ENCODE data around the gene TXNL4A. TPM values are rescaled to one million over a fixed set of nuclear protein-coding genes. Genes with fewer than 3 reads are reported as not detected.
"Not testable (repeated sequence)": the region's sequence is repeated elsewhere in the genome, so short reads cannot be mapped to it uniquely, and the experiment has no call there.

TXNL4A gene
- polyA plus RNA-seq (2013, experiment 1 of 2), result 175 TPM
- polyA plus RNA-seq (2013, experiment 2 of 2), result 158 TPM

- Histone ChIP-seq H3K36me3 (ENCODE audit: insufficient read depth, low read length) (peaks cover 34% of the 10 kb centered on the region), H3K4me3 (ENCODE audit: low read length) (peak within 1 kb of the TSS; percentile 100), H3K27me3 (ENCODE audit: insufficient read depth, low read length) (no peaks in the 10 kb centered on the region), H3K27ac (ENCODE audit: low read depth, low read length) (peak within 1 kb of the TSS; percentile 84), H3K9me3 (ENCODE audit: insufficient read depth, low read depth, low read length) (no peaks in the 10 kb centered on the region), H3K9ac (ENCODE audit: low read depth, low read length) (peak within 1 kb of the TSS; percentile 95), H3K4me1 (ENCODE audit: insufficient read depth, low read length) (peaks cover 15% of the 10 kb centered on the region; the same call in 1 of the 2 replicates)
- WGBS, result 1% methylated on average over 71 of the region's 71 CpGs
Observed at GRCh38 chr18:79988451-79989194, at the start of gene TXNL4A. Gene TXNL4A, minus strand, starts transcription at chr18:79988563. Its CDS starts 171 bp downstream, at chr18:79988392.

- 95% methylated on average over 12 of the region's 12 CpGs for WGBS
- H3K4me3 ChIP-seq (ENCODE audit: low read length), result no peak overlapping the region
- H3K27ac ChIP-seq (ENCODE audit: low read depth, low read length), result no peak overlapping the region
- peaks cover 41% of the 10 kb centered on the region for H3K36me3 ChIP-seq (ENCODE audit: insufficient read depth, low read length)
- H3K9me3 ChIP-seq (ENCODE audit: insufficient read depth, low read depth, low read length), result no peaks in the 10 kb centered on the region
- peaks cover 7% of the 10 kb centered on the region; the same call in 1 of the 2 replicates for H3K4me1 ChIP-seq (ENCODE audit: insufficient read depth, low read length)
- no peak overlapping the region for H3K9ac ChIP-seq (ENCODE audit: low read depth, low read length)
- H3K27me3 ChIP-seq (ENCODE audit: insufficient read depth, low read length), result no peaks in the 10 kb centered on the region
Observed at GRCh38 chr18:80037300-80037699, 48.9 kb upstream of the TXNL4A start.

- H3K27me3 ChIP-seq (ENCODE audit: insufficient read depth, low read length), result no peaks in the 10 kb centered on the region
- peak overlapping the region; percentile 89; the same call in 1 of the 2 replicates for H3K4me3 ChIP-seq (ENCODE audit: low read length)
- H3K9ac ChIP-seq (ENCODE audit: low read depth, low read length), result no peak overlapping the region
- H3K4me1 ChIP-seq (ENCODE audit: insufficient read depth, low read length), result peaks cover 7% of the 10 kb centered on the region; the same call in 1 of the 2 replicates
- WGBS, result 92% methylated on average over 6 of the region's 7 CpGs
- H3K36me3 ChIP-seq (ENCODE audit: insufficient read depth, low read length), result peaks cover 32% of the 10 kb centered on the region
- no peak overlapping the region for H3K27ac ChIP-seq (ENCODE audit: low read depth, low read length)
- H3K9me3 ChIP-seq (ENCODE audit: insufficient read depth, low read depth, low read length), result no peaks in the 10 kb centered on the region
Observed at GRCh38 chr18:80035997-80036396, 47.6 kb upstream of the TXNL4A start.

GRCh38 chr18:80034852-80035406 is 46.6 kb upstream of the TXNL4A start:
- Histone ChIP-seq H3K9ac (ENCODE audit: low read depth, low read length) (peak overlapping the region; percentile 90), H3K36me3 (ENCODE audit: insufficient read depth, low read length) (peaks cover 25% of the 10 kb centered on the region), H3K9me3 (ENCODE audit: insufficient read depth, low read depth, low read length) (no peaks in the 10 kb centered on the region), H3K4me3 (ENCODE audit: low read length) (peak overlapping the region; percentile 89), H3K27ac (ENCODE audit: low read depth, low read length) (peak overlapping the region; percentile 92), H3K4me1 (ENCODE audit: insufficient read depth, low read length) (peaks cover 7% of the 10 kb centered on the region; the same call in 1 of the 2 replicates), H3K27me3 (ENCODE audit: insufficient read depth, low read length) (no peaks in the 10 kb centered on the region)
- WGBS, result 19% methylated on average over 8 of the region's 8 CpGs

GRCh38 chr18:80034068-80034851 is 45.9 kb upstream of the TXNL4A start, which contains the start of gene RBFA:
Gene RBFA, plus strand, starts transcription at chr18:80034434. Its CDS starts 62 bp downstream, at chr18:80034496.
- peak within 1 kb of the TSS; percentile 89 for H3K4me3 ChIP-seq (ENCODE audit: low read length)
- no peaks in the 10 kb centered on the region for H3K9me3 ChIP-seq (ENCODE audit: insufficient read depth, low read depth, low read length)
- peak within 1 kb of the TSS; percentile 90 for H3K9ac ChIP-seq (ENCODE audit: low read depth, low read length)
- under 1% methylated on average over 99 of the region's 99 CpGs for WGBS
- H3K36me3 ChIP-seq (ENCODE audit: insufficient read depth, low read length), result peaks cover 20% of the 10 kb centered on the region
- peak within 1 kb of the TSS; percentile 92 for H3K27ac ChIP-seq (ENCODE audit: low read depth, low read length)
- no peaks in the 10 kb centered on the region for H3K27me3 ChIP-seq (ENCODE audit: insufficient read depth, low read length)
- peaks cover 7% of the 10 kb centered on the region; the same call in 1 of the 2 replicates for H3K4me1 ChIP-seq (ENCODE audit: insufficient read depth, low read length)

GRCh38 chr18:80033181-80034067 is 45.1 kb upstream of the TXNL4A start:
- WGBS, result 8% methylated on average over 87 of the region's 90 CpGs
- Histone ChIP-seq H3K36me3 (ENCODE audit: insufficient read depth, low read length) (peaks cover 14% of the 10 kb centered on the region; the same call in 1 of the 2 replicates), H3K4me1 (ENCODE audit: insufficient read depth, low read length) (peaks cover 7% of the 10 kb centered on the region; the same call in 1 of the 2 replicates), H3K9me3 (ENCODE audit: insufficient read depth, low read depth, low read length) (no peaks in the 10 kb centered on the region), H3K4me3 (ENCODE audit: low read length) (peak overlapping the region; percentile 79), H3K27me3 (ENCODE audit: insufficient read depth, low read length) (no peaks in the 10 kb centered on the region), H3K9ac (ENCODE audit: low read depth, low read length) (peak overlapping the region; percentile 66), H3K27ac (ENCODE audit: low read depth, low read length) (peak overlapping the region; percentile 78; the same call in 1 of the 2 replicates)

GRCh38 chr18:80029690-80030089 is 41.3 kb upstream of the TXNL4A start:
- WGBS, result 100% methylated on average over 1 of the region's 1 CpG
- Histone ChIP-seq H3K9ac (ENCODE audit: low read depth, low read length) (no peak overlapping the region), H3K27me3 (ENCODE audit: insufficient read depth, low read length) (no peaks in the 10 kb centered on the region), H3K4me1 (ENCODE audit: insufficient read depth, low read length) (no peaks in the 10 kb centered on the region), H3K27ac (ENCODE audit: low read depth, low read length) (no peak overlapping the region), H3K9me3 (ENCODE audit: insufficient read depth, low read depth, low read length) (peaks cover 11% of the 10 kb centered on the region; the same call in 1 of the 2 replicates), H3K4me3 (ENCODE audit: low read length) (no peak overlapping the region), H3K36me3 (ENCODE audit: insufficient read depth, low read length) (no peaks in the 10 kb centered on the region)

GRCh38 chr18:80027719-80028118 is 39.4 kb upstream of the TXNL4A start:
- H3K4me1 ChIP-seq (ENCODE audit: insufficient read depth, low read length); H3K9ac ChIP-seq (ENCODE audit: low read depth, low read length); H3K4me3 ChIP-seq (ENCODE audit: low read length); H3K27me3 ChIP-seq (ENCODE audit: insufficient read depth, low read length); H3K36me3 ChIP-seq (ENCODE audit: insufficient read depth, low read length); H3K27ac ChIP-seq (ENCODE audit: low read depth, low read length): not testable (repeated sequence)
- peaks cover 30% of the 10 kb centered on the region for H3K9me3 ChIP-seq (ENCODE audit: insufficient read depth, low read depth, low read length)

- no peaks in the 10 kb centered on the region for H3K36me3 ChIP-seq (ENCODE audit: insufficient read depth, low read length)
- no peak overlapping the region for H3K27ac ChIP-seq (ENCODE audit: low read depth, low read length)
- H3K4me1 ChIP-seq (ENCODE audit: insufficient read depth, low read length), result no peaks in the 10 kb centered on the region
- H3K9ac ChIP-seq (ENCODE audit: low read depth, low read length), result no peak overlapping the region
- no peaks in the 10 kb centered on the region for H3K27me3 ChIP-seq (ENCODE audit: insufficient read depth, low read length)
- no peak overlapping the region for H3K4me3 ChIP-seq (ENCODE audit: low read length)
- WGBS, result 92% methylated on average over 7 of the region's 7 CpGs
- peaks cover 44% of the 10 kb centered on the region for H3K9me3 ChIP-seq (ENCODE audit: insufficient read depth, low read depth, low read length)
Observed at GRCh38 chr18:80026363-80026762, 38.0 kb upstream of the TXNL4A start.

GRCh38 chr18:80023173-80023572 is 34.8 kb upstream of the TXNL4A start:
- Histone ChIP-seq H3K9me3 (ENCODE audit: insufficient read depth, low read depth, low read length) (peaks cover 69% of the 10 kb centered on the region), H3K4me1 (ENCODE audit: insufficient read depth, low read length) (no peaks in the 10 kb centered on the region), H3K9ac (ENCODE audit: low read depth, low read length) (no peak overlapping the region), H3K27ac (ENCODE audit: low read depth, low read length) (no peak overlapping the region), H3K36me3 (ENCODE audit: insufficient read depth, low read length) (no peaks in the 10 kb centered on the region), H3K4me3 (ENCODE audit: low read length) (no peak overlapping the region), H3K27me3 (ENCODE audit: insufficient read depth, low read length) (no peaks in the 10 kb centered on the region)
- WGBS, result no CpG with 5 or more reads among the region's 4 CpGs

Data from HUES64 (cell line).